Right cardiac atrium (tissue), 5 donors: ENCODE results near the gene GPX3. TPM values are rescaled to one million over a fixed set of nuclear protein-coding genes. Genes with fewer than 3 reads are reported as not detected.

ENCODE experiments used
- ATAC-seq, 2 donors: fragments of 200-7000 bp; cut with Tn5 transposase; one replicate each; pipeline versions ENCODE4 v1.8.0 to v1.9.1; 2020; ENCODE audit warnings: moderate library complexity in 2 of 2, mild to moderate bottlenecking in 1 of 2
- DNase-seq, 3 donors: peaks; one replicate each; pipeline ENCODE4 v3.0.0-alpha.2; 2020
- H3K27ac ChIP-seq: one replicate; pipeline ENCODE4 v1.5.1; 2013; ENCODE audit warnings: mild to moderate bottlenecking, low read length, control low read depth, moderate library complexity
- H3K27me3 ChIP-seq: one replicate; pipeline ENCODE4 v1.6.1; 2013; ENCODE audit not compliant: control insufficient read depth, insufficient read depth
- H3K4me1 ChIP-seq: one replicate; pipeline ENCODE4 v1.6.1; 2013; ENCODE audit warnings: low read length; ENCODE audit not compliant: control insufficient read depth, insufficient read depth
- H3K4me3 ChIP-seq: one replicate; pipeline ENCODE4 v1.5.1; 2013; ENCODE audit warnings: low read length, control low read depth
- H3K9me3 ChIP-seq: one replicate; pipeline ENCODE4 v1.6.1; 2013; ENCODE audit warnings: low read length; ENCODE audit not compliant: control insufficient read depth
- WGBS: extraction: QIAGEN DNeasy Blood & Tissue Kit; methylation state at CpG from one replicate; pipeline ENCODE4 v1.1.7; 2013; 5-methylcytosine and 5-hydroxymethylcytosine counted together
- intact Hi-C, 4 donors: fragments of 100-400 bp; cut with DNase I; formaldehyde crosslinking; loops; one replicate each; pipeline versions ENCODE4 v1.11.0 to v1.14.0; 2022 to 2023
- polyA plus RNA-seq: library from polyadenylated mRNA; stranded (reverse); fragments of 200-250 nt; gene quantifications from one replicate; pipeline ENCODE4 v1.2.3, GENCODE V29; 2013
- total RNA-seq, 4 donors: library from RNA; stranded (reverse); fragmentation: NEBNext Ultra II Directional; extraction: Animal tissue kit (Norgen Biotek cat#: 25700); gene quantifications; one replicate each; pipeline ENCODE4 v1.2.1, GENCODE V29; 2021
- donor health status: healthy with polysubstance abuse.
- donor health status: DM: no; HTN: yes; CAD: no.
- donor health status: DM: no; HTN: no; CAD: no.
- donor health status: DM: no; HTN: yes; CAD: no; lungs with severe emphysema.
- donor health status: DM: yes; HTN: yes; CAD: no.

The GPX3 gene
- total and polyA plus RNA-seq, 5 donors: 1,359 to 2,012 (median 1,476) TPM

- WGBS: 95% methylated on average over 12 of the region's 12 CpGs
- ATAC-seq (no peak), DNase-seq (no peak)
- no peak overlapping the region for H3K4me3 ChIP-seq
- no peaks in the 10 kb centered on the region for H3K9me3 ChIP-seq
- intact Hi-C loops: loop anchor here in 1 of 4 donors (5.0 kb wide), 1 partner anchor 40 kb away; no protein-coding TSS in a partner anchor
- H3K4me1 ChIP-seq: peaks cover 25% of the 10 kb centered on the region
- H3K27me3 ChIP-seq: no peaks in the 10 kb centered on the region
- no peak overlapping the region for H3K27ac ChIP-seq
Observed at GRCh38 chr5:151042453-151043093, 22.2 kb downstream of the GPX3 start.

DNA sequence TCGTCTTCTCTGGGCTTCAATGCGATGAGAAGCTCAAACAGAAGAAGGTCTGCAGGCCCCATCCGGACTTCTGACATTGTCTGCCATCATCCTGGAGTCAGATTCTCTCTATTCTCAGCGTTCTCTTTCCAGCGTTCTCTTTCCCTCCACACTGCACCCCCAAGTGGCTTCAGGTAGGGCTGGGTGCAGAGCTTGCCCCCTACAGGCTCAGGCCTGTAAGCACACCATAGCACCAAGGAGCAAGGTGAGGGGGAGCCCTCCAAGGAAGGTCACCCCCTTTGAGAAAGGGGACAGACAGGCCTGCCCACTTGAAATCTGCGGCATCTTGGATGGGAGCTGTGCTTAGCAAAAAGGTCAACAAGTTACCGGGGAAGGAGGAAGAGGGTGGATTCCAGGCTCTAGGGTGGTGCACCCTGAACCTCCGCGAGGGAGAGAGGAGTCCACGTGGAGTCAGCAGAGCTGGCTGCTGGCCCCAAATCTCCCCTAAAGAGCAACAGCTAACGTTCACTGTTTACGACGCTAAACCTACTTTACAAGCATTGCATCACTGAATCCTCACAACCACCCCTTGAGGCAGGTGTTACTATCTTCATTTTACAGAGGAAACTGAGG is 27.5 kb downstream of the GPX3 start:
- peak in 2 of 3 donors; percentile 60 to 75 for DNase-seq
- no peaks in the 10 kb centered on the region for H3K9me3 ChIP-seq
- peaks cover 5% of the 10 kb centered on the region for H3K4me1 ChIP-seq
- H3K4me3 ChIP-seq: no peak overlapping the region
- intact Hi-C loops: loop anchor here in 3 of 4 donors (5.0 kb wide), 1 partner anchor 46 kb away; no protein-coding TSS in a partner anchor
- no peaks in the 10 kb centered on the region for H3K27me3 ChIP-seq
- peak; percentile 74 for ATAC-seq
- WGBS: 59% methylated on average over 13 of the region's 13 CpGs
- no peak overlapping the region for H3K27ac ChIP-seq

- Histone ChIP-seq H3K27ac (no peak overlapping the region), H3K4me1 (peaks cover 5% of the 10 kb centered on the region), H3K4me3 (no peak overlapping the region), H3K9me3 (no peaks in the 10 kb centered on the region), H3K27me3 (no peaks in the 10 kb centered on the region)
- DNase-seq: no peak
- 68% methylated on average over 7 of the region's 7 CpGs for WGBS
- intact Hi-C loops: loop anchor here in 3 of 4 donors (5.0 kb wide), 1 partner anchor 46 kb away; no protein-coding TSS in a partner anchor
- ATAC-seq: no peak
Observed at GRCh38 chr5:151048526-151048925, 28.1 kb downstream of the GPX3 start.

DNA sequence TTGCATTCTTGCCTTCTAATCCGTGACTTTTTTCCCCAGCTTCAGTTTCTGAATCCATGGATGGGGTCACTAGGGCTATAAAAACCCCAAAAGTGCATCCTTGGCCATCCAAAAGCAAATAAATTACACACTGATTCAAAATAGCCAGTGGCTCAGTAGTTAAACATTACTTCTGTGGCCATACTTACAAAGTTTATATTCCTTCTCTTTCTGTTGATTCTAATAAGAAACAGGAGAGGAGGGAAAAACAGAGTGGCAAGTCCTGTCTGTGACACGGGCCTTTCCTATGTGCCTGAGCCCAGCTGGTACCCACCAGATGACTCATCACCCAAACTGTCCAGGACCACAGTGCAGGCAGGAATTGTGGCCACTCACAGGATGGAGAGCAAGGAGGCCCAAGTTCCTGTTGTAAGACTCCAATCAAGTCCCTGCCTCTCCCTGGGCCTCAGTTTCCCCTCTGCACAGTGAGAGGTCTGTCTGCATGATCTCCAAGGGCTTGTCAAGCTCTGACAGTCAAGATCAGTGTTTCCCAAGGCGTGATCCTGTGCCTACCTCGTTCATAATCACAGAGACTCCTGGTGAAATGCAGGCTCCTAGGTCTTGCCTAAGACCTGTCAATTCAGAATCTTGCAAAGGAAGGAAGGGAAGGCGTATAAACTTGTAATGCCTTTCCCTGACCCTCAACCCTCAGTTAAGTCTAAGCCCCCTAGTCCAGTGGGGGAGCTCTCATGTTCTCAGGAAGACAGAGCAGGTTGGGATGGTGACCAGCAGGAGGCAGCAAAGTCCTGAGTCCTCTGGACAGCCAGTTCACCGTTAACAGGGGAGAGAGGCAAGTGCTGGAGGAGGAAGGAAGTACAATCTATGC is 30.9 kb downstream of the GPX3 start:
- peaks cover 5% of the 10 kb centered on the region for H3K4me1 ChIP-seq
- intact Hi-C loops: loop anchor here (2.0 to 10.0 kb wide), 4 partner anchors 64 to 184 kb away; no protein-coding TSS in a partner anchor
- no peak overlapping the region for H3K27ac ChIP-seq
- ATAC-seq: peak; percentile 81 to 88
- no peaks in the 10 kb centered on the region for H3K27me3 ChIP-seq
- H3K9me3 ChIP-seq: no peaks in the 10 kb centered on the region
- DNase-seq: peak; percentile 84 to 94 (median 91)
- 66% methylated on average over 6 of the region's 6 CpGs for WGBS
- H3K4me3 ChIP-seq: no peak overlapping the region

DNA sequence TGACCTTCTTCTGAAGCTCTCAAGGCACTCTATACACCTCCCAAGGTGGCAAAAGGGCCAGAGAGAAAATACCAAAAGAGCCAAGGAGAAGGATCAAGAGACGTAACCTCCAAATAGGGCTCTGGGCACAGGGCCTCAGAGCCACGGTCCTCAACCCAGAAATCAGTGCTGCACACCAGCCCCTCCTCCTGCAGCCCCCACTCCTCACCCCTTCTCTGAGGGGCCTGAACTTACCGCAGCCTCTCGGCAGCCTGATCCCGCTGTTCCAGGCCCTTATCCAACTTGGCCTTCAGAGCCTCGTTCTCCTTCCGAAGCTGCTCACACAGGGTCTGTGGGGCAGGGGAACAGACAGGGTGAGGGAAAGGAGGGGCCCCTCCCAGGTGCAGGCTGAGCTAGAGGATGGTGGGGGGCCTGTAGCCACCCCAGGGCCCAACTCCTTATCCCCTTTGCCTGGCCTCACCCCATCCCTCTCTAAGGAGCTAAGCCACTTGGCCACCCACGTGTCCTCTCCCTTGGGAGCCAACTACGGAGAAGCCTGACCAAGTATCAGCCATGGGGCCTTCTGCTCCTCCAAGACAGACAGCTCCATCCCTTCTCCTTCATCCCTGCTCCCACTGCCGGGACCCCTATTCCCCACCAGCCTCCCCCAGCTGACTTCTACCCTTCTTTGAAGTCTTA is 31.7 kb downstream of the GPX3 start:
- intact Hi-C loops: loop anchor here (2.0 to 10.0 kb wide), 4 partner anchors 63 to 183 kb away; no protein-coding TSS in a partner anchor
- peak; percentile 14 to 29 for ATAC-seq
- H3K9me3 ChIP-seq: no peaks in the 10 kb centered on the region

DNA sequence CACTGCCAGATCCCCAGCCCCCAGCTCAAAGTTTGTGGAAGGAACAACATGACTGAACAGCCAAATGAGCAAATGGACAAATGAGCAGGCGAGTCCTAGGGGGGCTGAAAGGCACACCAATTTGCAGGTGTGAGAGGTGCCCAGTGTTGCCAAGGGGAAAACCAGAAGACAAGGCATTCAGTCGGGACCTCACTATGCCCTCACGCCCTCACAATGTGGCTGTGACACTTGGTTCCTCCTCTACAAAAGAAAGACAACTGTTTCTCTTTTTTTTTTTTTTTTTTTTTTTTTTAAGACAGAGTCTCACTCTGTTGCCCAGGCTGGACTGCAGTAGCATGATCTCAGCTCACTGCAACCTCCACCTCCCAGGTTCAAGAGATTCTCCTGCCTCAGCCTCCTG is 32.4 kb downstream of the GPX3 start:
- peaks cover 5% of the 10 kb centered on the region for H3K4me1 ChIP-seq
- ATAC-seq (no peak), DNase-seq (no peak)
- no peak overlapping the region for H3K27ac ChIP-seq
- no peaks in the 10 kb centered on the region for H3K27me3 ChIP-seq
- intact Hi-C loops: loop anchor here in 3 of 4 donors (2.0 to 10.0 kb wide), 3 partner anchors 62 to 182 kb away; no protein-coding TSS in a partner anchor
- 82% methylated on average over 3 of the region's 3 CpGs for WGBS
- no peak overlapping the region for H3K4me3 ChIP-seq
- no peaks in the 10 kb centered on the region for H3K9me3 ChIP-seq

More for the DNA sequence above, 31.7 kb downstream of the GPX3 start:
- WGBS: 56% methylated on average over 10 of the region's 10 CpGs
- H3K27ac ChIP-seq: no peak overlapping the region
- H3K4me1 ChIP-seq: peaks cover 5% of the 10 kb centered on the region
- no peaks in the 10 kb centered on the region for H3K27me3 ChIP-seq
- no peak for DNase-seq
- H3K4me3 ChIP-seq: no peak overlapping the region

DNA sequence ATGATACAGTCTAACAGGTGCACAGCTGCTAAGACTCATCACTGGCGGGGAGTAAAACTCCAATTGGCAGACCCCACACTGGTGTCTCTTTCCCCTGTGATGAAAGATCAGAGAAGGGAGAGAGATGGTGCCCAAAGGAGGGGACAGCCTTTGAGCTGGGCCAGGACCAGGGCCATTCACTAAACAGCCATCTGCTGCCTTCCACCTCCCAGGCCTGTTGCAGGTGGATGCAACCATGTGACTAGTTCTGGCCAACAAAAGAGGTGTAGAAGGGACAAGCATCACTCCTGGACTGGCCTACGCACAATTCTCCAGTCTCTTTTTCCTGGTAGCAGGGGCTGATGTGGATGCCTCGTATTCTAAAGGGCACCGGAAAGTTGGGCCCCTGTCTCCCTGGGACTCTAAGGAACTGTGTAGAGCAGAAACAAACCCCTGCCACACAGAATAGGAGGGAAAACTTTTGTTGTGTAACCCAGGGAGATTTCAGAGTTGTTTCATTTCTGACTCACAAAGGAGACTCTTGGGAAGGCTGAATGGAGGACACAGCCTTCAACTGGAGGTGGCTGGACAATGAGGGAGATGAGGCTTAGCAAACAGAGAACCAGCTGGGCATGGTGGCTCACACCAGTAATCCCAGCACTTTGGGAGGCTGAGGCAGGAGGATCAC is 33.5 kb downstream of the GPX3 start:
- Histone ChIP-seq H3K4me1 (peaks cover 5% of the 10 kb centered on the region), H3K9me3 (no peaks in the 10 kb centered on the region), H3K27me3 (no peaks in the 10 kb centered on the region), H3K27ac (no peak overlapping the region), H3K4me3 (no peak overlapping the region)
- ATAC-seq: no peak
- no peak for DNase-seq
- 95% methylated on average over 4 of the region's 4 CpGs for WGBS
- intact Hi-C loops: loop anchor here in 3 of 4 donors (2.0 to 10.0 kb wide), 3 partner anchors 61 to 181 kb away; no protein-coding TSS in a partner anchor

GRCh38 chr5:151054709-151055108 is 34.3 kb downstream of the GPX3 start:
- peaks cover 5% of the 10 kb centered on the region for H3K4me1 ChIP-seq
- no peak for ATAC-seq
- H3K4me3 ChIP-seq: no peak overlapping the region
- H3K27ac ChIP-seq: no peak overlapping the region
- no peak for DNase-seq
- intact Hi-C loops: loop anchor here in 3 of 4 donors (5.0 to 10.0 kb wide), 2 partner anchors 113 to 180 kb away; no protein-coding TSS in a partner anchor
- H3K9me3 ChIP-seq: no peaks in the 10 kb centered on the region
- H3K27me3 ChIP-seq: no peaks in the 10 kb centered on the region
- WGBS: 89% methylated on average over 3 of the region's 3 CpGs

DNA sequence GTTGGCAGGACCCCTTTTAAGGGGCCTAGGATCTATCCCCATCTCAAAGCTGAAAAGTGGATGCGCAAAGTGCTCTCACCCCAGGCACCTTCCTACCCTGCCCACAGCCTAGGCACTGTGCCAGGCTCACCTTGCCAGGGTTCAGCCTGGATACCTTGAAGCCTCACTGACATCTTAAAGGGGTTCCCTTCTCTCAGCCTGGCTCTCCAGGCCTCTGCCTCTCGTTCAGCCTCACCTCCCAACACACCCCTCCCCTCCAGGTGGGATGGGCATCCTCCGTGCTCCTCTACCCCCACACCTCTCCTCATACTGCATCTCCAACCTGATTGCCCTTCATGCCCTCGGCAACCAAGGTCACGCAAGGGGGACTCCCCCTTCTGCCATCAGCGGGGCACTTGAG is 34.9 kb downstream of the GPX3 start:
- Histone ChIP-seq H3K9me3 (no peaks in the 10 kb centered on the region), H3K27ac (no peak overlapping the region), H3K27me3 (no peaks in the 10 kb centered on the region), H3K4me3 (no peak overlapping the region), H3K4me1 (peaks cover 8% of the 10 kb centered on the region)
- ATAC-seq (no peak), DNase-seq (no peak)
- intact Hi-C loops: loop anchor here in 2 of 4 donors (10.0 kb wide), 1 partner anchor 179 kb away; no protein-coding TSS in a partner anchor
- WGBS: 73% methylated on average over 6 of the region's 6 CpGs
